H1 (cell line): Measurements from ENCODE around the gene TCERG1L. TPM values are rescaled to one million over a fixed set of nuclear protein-coding genes. Genes with fewer than 3 reads are reported as not detected.

ENCODE experiments used
- CTCF ChIA-PET: fragments of 300-600 bp; sonication (Branson Sonifier 250); formaldehyde crosslinking; loops from one replicate; lab custom pipeline; 2021; ENCODE audit not compliant: partially characterized antibody; lab: Charles Lee
- POLR2A ChIA-PET: fragments of 300-600 bp; sonication (Branson Sonifier 250); formaldehyde crosslinking; loops from one replicate; lab custom pipeline; 2021; ENCODE audit warnings: inconsistent platforms; ENCODE audit not compliant: partially characterized antibody; lab: Charles Lee
- DNase-seq, 2 experiments: peaks; one replicate each; pipeline versions ENCODE4 v3.0.0 to v3.0.0-alpha.2; 2010 to 2022; ENCODE audit warnings: low spot score in 2 of 2, low read depth in 1 of 2, mixed read lengths in 1 of 2
- FAIRE-seq: peaks from 2 replicates; lab custom pipeline; 2011; peaks lifted over from hg19 to GRCh38; lab: Jason Lieb, UNC
- H2AFZ ChIP-seq: 2 replicates; pipeline ENCODE4 v1.8.1; 2012; ENCODE audit warnings: low read length, inconsistent platforms
- H2AK5ac ChIP-seq: 2 replicates; pipeline ENCODE4 v1.6.1; 2013; ENCODE audit warnings: low read depth, low read length
- H2BK120ac ChIP-seq: replicated peaks from 2 replicates; pipeline ENCODE3; 2013; ENCODE audit warnings: low read depth, low read length, inconsistent platforms
- H2BK12ac ChIP-seq: 2 replicates; pipeline ENCODE4 v1.6.1; 2013; ENCODE audit warnings: low read depth, low read length
- H2BK15ac ChIP-seq: 2 replicates; pipeline ENCODE4 v1.6.1; 2013; ENCODE audit warnings: low read length
- H2BK20ac ChIP-seq: 2 replicates; pipeline ENCODE4 v1.6.1; 2013; ENCODE audit warnings: low read length
- H2BK5ac ChIP-seq: 2 replicates; pipeline ENCODE4 v1.6.1; 2013; ENCODE audit warnings: low read depth, low read length
- H3K14ac ChIP-seq: 2 replicates; pipeline ENCODE4 v1.6.1; 2013; ENCODE audit warnings: inconsistent platforms; ENCODE audit not compliant: insufficient read length
- H3K18ac ChIP-seq: 2 replicates; pipeline ENCODE4 v1.6.1; 2013; ENCODE audit warnings: low read length; ENCODE audit errors: extremely low read depth
- H3K23ac ChIP-seq: 2 replicates; pipeline ENCODE4 v1.6.1; 2013; ENCODE audit warnings: inconsistent platforms; ENCODE audit not compliant: insufficient read length
- H3K23me2 ChIP-seq: 2 replicates; pipeline ENCODE4 v1.6.1; 2013; ENCODE audit warnings: low read depth, low read length
- H3K27ac ChIP-seq: 2 replicates; pipeline ENCODE4 v1.6.1; 2011; ENCODE audit warnings: low read depth, low read length, inconsistent platforms
- H3K27me3 ChIP-seq, 4 experiments: replicated peaks in 1 of 4; 1 replicate in 1 of 4; 2 replicates in 3 of 4; pipeline versions ENCODE4 v1.6.1 to v1.8.1; 2011 to 2013; ENCODE audit warnings: low read length in 3 of 4, mild to moderate bottlenecking in 3 of 4, inconsistent platforms in 2 of 4, mixed read lengths in 2 of 4, moderate library complexity in 1 of 4; ENCODE audit not compliant: control insufficient read depth in 3 of 4, insufficient read depth in 3 of 4; ENCODE audit errors: extremely low read depth in 1 of 4
- H3K36me3 ChIP-seq, 4 experiments: 2 replicates each; pipeline versions ENCODE4 v1.6.1 to v1.8.1; 2011 to 2013; ENCODE audit warnings: mild to moderate bottlenecking in 4 of 4, low read length in 3 of 4, moderate library complexity in 2 of 4, control low read depth in 1 of 4, inconsistent platforms in 1 of 4; ENCODE audit not compliant: insufficient read depth in 4 of 4, control insufficient read depth in 2 of 4
- H3K4ac ChIP-seq: replicated peaks from 2 replicates; pipeline ENCODE3; 2013; ENCODE audit warnings: low read length, low read depth, mixed read lengths, inconsistent platforms; ENCODE audit not compliant: insufficient read length
- H3K4me1 ChIP-seq, 4 experiments: replicated peaks in 1 of 4; 1 replicate in 1 of 4; 2 replicates in 3 of 4; pipeline versions ENCODE4 v1.6.1 to v1.8.1; 2011 to 2013; ENCODE audit warnings: low read length in 3 of 4, inconsistent platforms in 2 of 4, mixed read lengths in 1 of 4; ENCODE audit not compliant: insufficient read depth in 4 of 4, control insufficient read depth in 3 of 4
- H3K4me2 ChIP-seq, 2 experiments: 2 replicates each; pipeline versions ENCODE4 v1.6.1 to v1.8.1; 2011 to 2013; ENCODE audit warnings: low read depth in 2 of 2, low read length in 2 of 2, control low read depth in 1 of 2, inconsistent platforms in 1 of 2, mild to moderate bottlenecking in 1 of 2; ENCODE audit not compliant: insufficient read depth in 1 of 2
- H3K4me3 ChIP-seq, 4 experiments: fragments of 200-600, 300-600 bp in 1 of 4; sonication (generic), shearing (Covaris generic), sonication (Bioruptor Twin) in 1 of 4; 2 replicates each; pipeline versions ENCODE4 v1.5.1 to v1.8.1; 2011 to 2016; ENCODE audit warnings: low read length in 4 of 4, low read depth in 3 of 4, control low read depth in 2 of 4, inconsistent platforms in 2 of 4, mild to moderate bottlenecking in 2 of 4, mixed read lengths in 1 of 4, moderate library complexity in 1 of 4; ENCODE audit not compliant: insufficient read depth in 2 of 4; ENCODE audit errors: extremely low read depth in 1 of 4
- H3K56ac ChIP-seq: replicated peaks from 2 replicates; pipeline ENCODE3; 2013; ENCODE audit warnings: low read depth, mild to moderate bottlenecking, mixed read lengths, low read length, inconsistent platforms; ENCODE audit not compliant: insufficient read length
- H3K79me1 ChIP-seq: 2 replicates; pipeline ENCODE4 v1.6.1; 2013; ENCODE audit warnings: low read depth, low read length, control low read depth
- H3K79me2 ChIP-seq, 2 experiments: 2 replicates each; pipeline versions ENCODE4 v1.6.1 to v1.8.1; 2012 to 2013; ENCODE audit warnings: low read length in 2 of 2, mild to moderate bottlenecking in 2 of 2, inconsistent platforms in 1 of 2; ENCODE audit not compliant: insufficient read depth in 2 of 2, control insufficient read depth in 1 of 2
- H3K9ac ChIP-seq, 4 experiments: replicated peaks in 1 of 4; 1 replicate in 1 of 4; 2 replicates in 3 of 4; pipeline versions ENCODE4 v1.6.1 to v1.8.1; 2011 to 2013; ENCODE audit warnings: low read depth in 3 of 4, low read length in 3 of 4, control low read depth in 2 of 4, mild to moderate bottlenecking in 2 of 4, moderate library complexity in 2 of 4, inconsistent platforms in 1 of 4; ENCODE audit errors: extremely low read depth in 1 of 4
- H3K9me3 ChIP-seq, 2 experiments: 2 replicates each; pipeline versions ENCODE4 v1.6.1 to v1.8.1; 2012 to 2013; ENCODE audit warnings: mild to moderate bottlenecking in 2 of 2, moderate library complexity in 2 of 2, control low read depth in 1 of 2, inconsistent platforms in 1 of 2, low read depth in 1 of 2, low read length in 1 of 2, mixed read lengths in 1 of 2; ENCODE audit not compliant: insufficient read depth in 2 of 2
- H4K20me1 ChIP-seq, 2 experiments: replicated peaks in 1 of 2; 2 replicates each; pipeline versions ENCODE3 to v1.8.1; 2011 to 2013; ENCODE audit warnings: inconsistent platforms in 2 of 2, low read length in 2 of 2, mild to moderate bottlenecking in 1 of 2; ENCODE audit not compliant: insufficient read depth in 2 of 2, control insufficient read depth in 1 of 2
- H4K5ac ChIP-seq: 2 replicates; pipeline ENCODE4 v1.6.1; 2013; ENCODE audit warnings: low read length, low read depth, mixed read lengths, inconsistent platforms; ENCODE audit not compliant: insufficient read length
- H4K8ac ChIP-seq: 2 replicates; pipeline ENCODE4 v1.8.0; 2013; ENCODE audit warnings: mild to moderate bottlenecking, moderate library complexity, low read length, inconsistent platforms; ENCODE audit not compliant: insufficient read depth; ENCODE audit errors: extremely low read depth
- H4K91ac ChIP-seq: replicated peaks from 2 replicates; pipeline ENCODE3; 2013; ENCODE audit warnings: low read length, mixed read lengths, inconsistent platforms; ENCODE audit not compliant: insufficient read length
- ASH2L ChIP-seq: fragments of 200-600, 300-600 bp; sonication (generic); IDR thresholded peaks from one replicate; pipeline ENCODE4 v1.7.1; 2017; ENCODE audit warnings: low read length
- BRCA1 ChIP-seq: IDR thresholded peaks from 2 replicates; pipeline ENCODE4 v1.6.1; 2012; ENCODE audit warnings: low read depth, low read length, improper control_type of control experiment
- CBX8 ChIP-seq: fragments of 300-800, 300-1000 bp; sonication (generic); IDR thresholded peaks from 2 replicates; pipeline ENCODE4 v1.7.1; 2016; ENCODE audit warnings: low read depth, low read length, borderline replicate concordance
- CHD1 ChIP-seq: IDR thresholded peaks from 2 replicates; pipeline ENCODE4 v1.6.1; 2012; ENCODE audit warnings: low read depth, low read length, improper control_type of control experiment
- CTBP2 ChIP-seq: IDR thresholded peaks from 2 replicates; pipeline ENCODE4 v1.7.0; 2011; ENCODE audit warnings: borderline replicate concordance, mild to moderate bottlenecking, moderate library complexity, mixed read lengths, low read length; ENCODE audit not compliant: insufficient read depth, insufficient read length
- HDAC2 ChIP-seq, 2 experiments: fragments of 300-600 bp in 1 of 2; sonication (generic) in 1 of 2; IDR thresholded peaks; 2 replicates each; pipeline ENCODE4 v1.6.1; 2011 to 2012; ENCODE audit warnings: low read depth in 2 of 2, low read length in 2 of 2, mild to moderate bottlenecking in 2 of 2, moderate library complexity in 2 of 2, borderline replicate concordance in 1 of 2, inconsistent platforms in 1 of 2
- HDAC6 ChIP-seq: IDR thresholded peaks from one replicate; pipeline ENCODE4 v1.7.1; 2012; ENCODE audit warnings: low read depth, mild to moderate bottlenecking, inconsistent platforms, low read length, moderate library complexity
- JUND ChIP-seq: IDR thresholded peaks from 2 replicates; pipeline ENCODE4 v1.6.1; 2011; ENCODE audit warnings: mild to moderate bottlenecking, improper control_type of control experiment, low read length
- KDM4A ChIP-seq: IDR thresholded peaks from one replicate; pipeline ENCODE4 v1.7.1; 2012; ENCODE audit warnings: low read depth, mild to moderate bottlenecking, moderate library complexity, low read length, inconsistent platforms; ENCODE audit not compliant: severe bottlenecking
- KDM5A ChIP-seq: fragments of 200-600 bp; IDR thresholded peaks from 2 replicates; pipeline ENCODE4 v1.7.1; 2012; ENCODE audit warnings: mild to moderate bottlenecking, low read length, inconsistent platforms, mixed read lengths
- PHF8 ChIP-seq: fragments of 200-600 bp; sonication (generic); conservative IDR thresholded peaks from 2 replicates; pipeline ENCODE4 v1.7.1; 2012; ENCODE audit warnings: low read depth, mild to moderate bottlenecking, inconsistent platforms, low read length, moderate library complexity
- POLR2AphosphoS5 ChIP-seq: IDR thresholded peaks from 2 replicates; pipeline ENCODE4 v1.6.1; 2011; ENCODE audit warnings: low read depth, low read length
- RFX5 ChIP-seq: IDR thresholded peaks from 2 replicates; pipeline ENCODE4 v1.6.1; 2011; ENCODE audit warnings: low read depth, low read length, improper control_type of control experiment, borderline replicate concordance
- TEAD4 ChIP-seq: IDR thresholded peaks from 2 replicates; pipeline ENCODE4 v1.6.1; 2012; ENCODE audit warnings: low read depth, low read length, inconsistent platforms, mixed read lengths
- WGBS, 2 experiments: shearing (Covaris generic) in 1 of 2; methylation state at CpG; one replicate each; pipeline versions ENCODE4 v1.1.6 to v1.1.7; 2013 to 2015; ENCODE audit warnings: low lambda C conversion rate in 2 of 2, mixed read lengths in 2 of 2, inconsistent platforms in 1 of 2, low coverage in 1 of 2, missing lambda C conversion rate in 1 of 2; ENCODE audit not compliant: insufficient replicate concordance in 2 of 2, insufficient coverage in 1 of 2, insufficient read length in 1 of 2; ENCODE audit errors: extremely low coverage in 1 of 2, missing lambda C conversion rate in 1 of 2; 5-methylcytosine and 5-hydroxymethylcytosine counted together
- polyA plus RNA-seq, 7 experiments: library from polyadenylated mRNA; depleted of rRNA in 3 of 7; stranded (reverse) in 5 of 7; unstranded in 2 of 7; fragments of >200 nt in 5 of 7; fragments of 200-250 nt in 2 of 7; gene quantifications; 1 replicate in 5 of 7; 2 replicates in 1 of 7; 4 replicates in 1 of 7; pipeline versions ENCODE4 v1.2.1 to v1.2.3, GENCODE V29; 2011 to 2013; ENCODE audit warnings: missing spikeins in 2 of 7, mixed read lengths in 2 of 7
- total RNA-seq: library from RNA; stranded (reverse); fragmentation: NEBNext Ultra II Directional; extraction: Animal tissue kit (Norgen Biotek cat#: 25700); gene quantifications from 2 replicates; pipeline ENCODE4 v1.2.1, GENCODE V29; 2021
- TF ChIP-seq, protein P1 (sequence below): IDR thresholded peaks from 2 replicates; pipeline ENCODE4 v1.6.1; 2012; ENCODE audit warnings: inconsistent platforms

The TCERG1L gene
- total and polyA plus RNA-seq, 2 of the 8 experiments (the other 6 are each of a cell fraction or from before 2014, with no cell fraction given) = 3.9 to 6.9 TPM

DNA sequence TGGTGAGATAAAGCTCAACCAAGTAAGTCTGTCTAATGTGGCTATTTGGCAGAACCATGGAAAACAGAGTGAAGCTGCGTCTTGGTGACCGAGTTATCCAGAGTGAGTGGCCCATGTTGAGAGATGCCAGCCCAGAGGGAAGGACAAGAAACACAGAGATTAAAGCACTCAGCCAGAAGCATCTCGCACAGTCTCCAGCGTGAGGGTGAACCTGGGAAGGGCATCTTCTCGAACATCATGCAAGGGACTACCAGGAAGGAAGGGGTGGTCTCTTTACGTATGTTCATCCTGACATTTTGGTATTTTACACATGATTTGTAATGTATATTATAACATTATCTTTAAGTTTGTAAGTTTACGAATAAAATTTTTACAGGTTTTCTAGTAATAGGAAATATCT, 146.4 kb downstream of the TCERG1L start:
- Histone ChIP-seq H2BK120ac (no peak overlapping the region), H2AK5ac (no peak overlapping the region), H4K5ac (no peak overlapping the region), H3K23me2 (no peaks in the 10 kb centered on the region), H2BK20ac (no peak overlapping the region), H3K56ac (no peak overlapping the region), H4K8ac (no peak overlapping the region), H3K36me3 (no peaks in the 10 kb centered on the region), H3K9ac (no peak overlapping the region), H3K4me1 (no peaks in the 10 kb centered on the region; a peak in 2 of 7 replicates), H4K91ac (no peak overlapping the region), H4K20me1 (peaks cover 0 to 2% of the 10 kb centered on the region in 2 experiments), H3K18ac (no peak overlapping the region), H3K23ac (no peak overlapping the region), H3K79me2 (no peaks in the 10 kb centered on the region), H2BK5ac (no peak overlapping the region), H3K4me2 (no peak overlapping the region), H2BK15ac (no peak overlapping the region), H3K9me3 (no peaks in the 10 kb centered on the region), H3K4ac (no peak overlapping the region), H3K4me3 (no peak overlapping the region), H3K79me1 (no peaks in the 10 kb centered on the region), H3K27ac (no peak overlapping the region), H2BK12ac (no peak overlapping the region), H2AFZ (no peak overlapping the region), H3K14ac (no peak overlapping the region), H3K27me3 (no peaks in the 10 kb centered on the region)
- FAIRE-seq (no peak), DNase-seq (no peak)
- ChIA-PET POLR2A (no interaction called here), CTCF (interaction anchor here (1.1 to 1.5 kb wide), 2 partner anchors 21 to 77 kb away, joined by 3 read pairs; no protein-coding TSS in a partner anchor)
- 79% methylated on average over 7 of the region's 7 CpGs; no CpG with 5 or more reads in 1 of the 2 experiments for WGBS, 2 experiments
- no peak for TF ChIP-seq BRCA1
- no peak for TF ChIP-seq POLR2AphosphoS5
- TF ChIP-seq CTBP2 = no peak
- TF ChIP-seq KDM5A = no peak
- TF ChIP-seq CHD1 = no peak
- no peak for TF ChIP-seq PHF8
- TF ChIP-seq JUND = no peak
- no peak for TF ChIP-seq ASH2L
- TF ChIP-seq HDAC6 = no peak
- TF ChIP-seq, protein P1, sequence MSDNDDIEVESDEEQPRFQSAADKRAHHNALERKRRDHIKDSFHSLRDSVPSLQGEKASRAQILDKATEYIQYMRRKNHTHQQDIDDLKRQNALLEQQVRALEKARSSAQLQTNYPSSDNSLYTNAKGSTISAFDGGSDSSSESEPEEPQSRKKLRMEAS = no peak
- TF ChIP-seq RFX5 = no peak
- TF ChIP-seq CBX8 = no peak
- TF ChIP-seq KDM4A = no peak
- no peak for TF ChIP-seq HDAC2 (IDR thresholded peaks at IDR 0.05; ENCODE audit: borderline replicate concordance in 1 of 2, low read depth in 2 of 2, low read length in 2 of 2)
- TF ChIP-seq TEAD4 = no peak
